Activated CD8-positive, alpha-beta T cell treated with anti-CD3 and anti-CD28 coated beads for 36 hours (primary cell): ENCODE measurements around the gene LRRC19. TPM values are rescaled to one million over a fixed set of nuclear protein-coding genes. Genes with fewer than 3 reads are reported as not detected.

Source experiments
- ATAC-seq: fragments of 200-7000 bp; cut with Tn5 transposase; one replicate; pipeline ENCODE4 v1.10.0; 2021; ENCODE audit warnings: mild to moderate bottlenecking, moderate library complexity
- CTCF ChIA-PET: fragments of 350-600 bp; sonication (Branson Sonifier 250); formaldehyde crosslinking; loops from one replicate; lab custom pipeline; 2021; ENCODE audit warnings: antibody characterized with exemption; lab: Charles Lee
- POLR2A ChIA-PET: fragments of 350-600 bp; sonication (Branson Sonifier 250); formaldehyde crosslinking; loops from one replicate; lab custom pipeline; 2021; ENCODE audit warnings: antibody characterized with exemption; lab: Charles Lee
- DNase-seq: peaks from one replicate; pipeline ENCODE4 v3.0.0-alpha.2; 2020
- H3K27ac Mint-ChIP-seq: one replicate; pipeline ENCODE4 v1.8.0; 2021; ENCODE audit warnings: mild to moderate bottlenecking, mixed read lengths
- H3K27me3 Mint-ChIP-seq: one replicate; pipeline ENCODE4 v1.8.0; 2021; ENCODE audit warnings: mixed read lengths
- H3K36me3 Mint-ChIP-seq: one replicate; pipeline ENCODE4 v1.8.0; 2021; ENCODE audit warnings: low read depth, mixed read lengths
- H3K4me1 Mint-ChIP-seq: one replicate; pipeline ENCODE4 v1.8.0; 2021; ENCODE audit warnings: low read depth, mixed read lengths
- H3K4me3 Mint-ChIP-seq: one replicate; pipeline ENCODE4 v1.8.0; 2021; ENCODE audit warnings: mild to moderate bottlenecking, moderate library complexity, mixed read lengths
- H3K9me3 Mint-ChIP-seq: one replicate; pipeline ENCODE4 v1.8.0; 2021; ENCODE audit warnings: mixed read lengths
- intact Hi-C: fragments of 100-400 bp; cut with micrococcal nuclease; formaldehyde crosslinking; loops from one replicate; pipeline ENCODE4 v1.10.0; 2022
- total RNA-seq, 2 experiments: library from RNA; stranded (reverse); gene quantifications; one replicate each; pipeline ENCODE4 v1.2.3, GENCODE V29; 2021
- TF ChIP-seq, protein P1 (sequence below): fragments of 200-600 bp; IDR thresholded peaks from one replicate; pipeline ENCODE4 v1.8.0; 2022; ENCODE audit warnings: antibody characterized with exemption, mild to moderate bottlenecking

The LRRC19 gene
- total RNA-seq, 2 experiments from 2014 or later: not detected

DNA sequence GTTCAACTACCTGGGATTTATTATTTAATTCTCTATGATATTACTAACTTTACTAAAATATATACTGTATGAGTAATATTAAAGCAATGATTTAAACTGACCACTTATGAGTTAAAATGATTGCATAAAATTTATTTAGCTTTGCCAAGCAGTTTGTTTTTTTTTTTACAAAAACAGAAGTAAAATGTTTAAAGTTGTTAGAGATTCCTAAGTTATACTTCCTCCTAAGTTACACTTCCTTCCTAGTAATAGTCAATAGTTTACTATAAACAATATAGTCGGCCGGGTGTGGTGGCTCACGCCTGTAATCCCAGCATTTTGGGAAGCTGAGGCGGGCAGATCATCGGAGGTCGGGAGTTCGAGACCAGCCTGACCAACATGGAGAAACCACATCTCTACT, 23.7 kb upstream of the LRRC19 start:
- CTCF ChIA-PET: interaction anchor here (1.9 kb wide), 1 partner anchor 248 kb away, joined by 9 read pairs; no protein-coding TSS in a partner anchor
- Mint-ChIP-seq H3K9me3 (no peaks in the 10 kb centered on the region), H3K27ac (no peak overlapping the region), H3K36me3 (peaks cover 10% of the 10 kb centered on the region), H3K4me1 (no peaks in the 10 kb centered on the region), H3K4me3 (no peak overlapping the region), H3K27me3 (no peaks in the 10 kb centered on the region)
- ATAC-seq (no peak), DNase-seq (no peak)
- intact Hi-C loops: no loop called here
- POLR2A ChIA-PET: no interaction called here
- TF ChIP-seq, protein P1, sequence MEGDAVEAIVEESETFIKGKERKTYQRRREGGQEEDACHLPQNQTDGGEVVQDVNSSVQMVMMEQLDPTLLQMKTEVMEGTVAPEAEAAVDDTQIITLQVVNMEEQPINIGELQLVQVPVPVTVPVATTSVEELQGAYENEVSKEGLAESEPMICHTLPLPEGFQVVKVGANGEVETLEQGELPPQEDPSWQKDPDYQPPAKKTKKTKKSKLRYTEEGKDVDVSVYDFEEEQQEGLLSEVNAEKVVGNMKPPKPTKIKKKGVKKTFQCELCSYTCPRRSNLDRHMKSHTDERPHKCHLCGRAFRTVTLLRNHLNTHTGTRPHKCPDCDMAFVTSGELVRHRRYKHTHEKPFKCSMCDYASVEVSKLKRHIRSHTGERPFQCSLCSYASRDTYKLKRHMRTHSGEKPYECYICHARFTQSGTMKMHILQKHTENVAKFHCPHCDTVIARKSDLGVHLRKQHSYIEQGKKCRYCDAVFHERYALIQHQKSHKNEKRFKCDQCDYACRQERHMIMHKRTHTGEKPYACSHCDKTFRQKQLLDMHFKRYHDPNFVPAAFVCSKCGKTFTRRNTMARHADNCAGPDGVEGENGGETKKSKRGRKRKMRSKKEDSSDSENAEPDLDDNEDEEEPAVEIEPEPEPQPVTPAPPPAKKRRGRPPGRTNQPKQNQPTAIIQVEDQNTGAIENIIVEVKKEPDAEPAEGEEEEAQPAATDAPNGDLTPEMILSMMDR: no peak

DNA sequence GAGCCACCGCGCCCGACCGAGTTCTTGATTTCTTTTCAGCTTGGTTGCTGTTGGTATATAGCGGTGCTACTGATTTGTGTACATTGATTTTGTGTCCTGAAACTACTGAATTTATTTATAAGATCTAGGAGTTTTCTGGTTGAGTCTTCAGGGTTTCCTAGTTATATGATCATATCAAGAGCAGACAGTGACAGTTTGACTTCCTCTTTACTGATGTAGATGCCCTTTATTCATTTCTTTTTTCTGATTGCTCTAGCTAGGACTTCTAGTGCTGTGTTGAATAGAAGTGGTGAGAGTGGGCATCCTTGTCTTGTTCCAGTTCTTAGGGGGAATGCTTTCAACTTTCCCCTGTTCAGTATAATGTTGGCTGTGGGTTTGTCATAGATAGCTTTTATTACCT, 17.4 kb upstream of the LRRC19 start:
- Mint-ChIP-seq H3K36me3 (peaks cover 31% of the 10 kb centered on the region), H3K27me3 (no peaks in the 10 kb centered on the region), H3K4me3 (no peak overlapping the region), H3K9me3 (no peaks in the 10 kb centered on the region), H3K4me1 (no peaks in the 10 kb centered on the region), H3K27ac (no peak overlapping the region)
- ATAC-seq (no peak), DNase-seq (no peak)
- CTCF ChIA-PET: no interaction called here
- TF ChIP-seq, protein P1: no peak
- intact Hi-C loops: no loop called here
- POLR2A ChIA-PET: no interaction called here

DNA sequence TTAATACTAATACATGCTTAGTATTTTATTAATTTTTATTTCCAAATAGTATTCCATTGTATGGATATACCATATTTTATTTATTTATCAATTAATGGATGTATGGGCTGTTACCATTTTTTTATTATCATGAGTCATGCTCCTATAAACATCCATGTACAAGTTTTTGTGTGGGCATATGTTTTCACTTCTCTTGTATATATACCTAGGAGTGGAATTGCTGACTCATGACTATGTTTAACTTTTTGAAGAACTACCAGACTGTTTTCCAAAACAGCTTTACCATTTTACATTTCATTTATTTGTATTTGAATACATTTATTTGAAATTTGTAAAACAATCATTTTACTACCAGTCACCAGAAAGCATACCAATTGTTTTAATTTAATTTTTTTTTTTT, 14.1 kb upstream of the LRRC19 start:
- Mint-ChIP-seq H3K27me3 (no peaks in the 10 kb centered on the region), H3K9me3 (no peaks in the 10 kb centered on the region), H3K27ac (no peak overlapping the region), H3K4me3 (no peak overlapping the region), H3K4me1 (no peaks in the 10 kb centered on the region), H3K36me3 (peaks cover 27% of the 10 kb centered on the region)
- CTCF ChIA-PET: interaction anchor here (2.6 kb wide), 1 partner anchor 13 kb away, joined by 10 read pairs; no protein-coding TSS in a partner anchor
- ATAC-seq: no peak
- intact Hi-C loops: no loop called here
- DNase-seq: no peak
- POLR2A ChIA-PET: interaction anchor here (0.6 kb wide), 1 partner anchor 583 kb away, joined by 3 read pairs; no protein-coding TSS in a partner anchor
- TF ChIP-seq, protein P1: no peak

DNA sequence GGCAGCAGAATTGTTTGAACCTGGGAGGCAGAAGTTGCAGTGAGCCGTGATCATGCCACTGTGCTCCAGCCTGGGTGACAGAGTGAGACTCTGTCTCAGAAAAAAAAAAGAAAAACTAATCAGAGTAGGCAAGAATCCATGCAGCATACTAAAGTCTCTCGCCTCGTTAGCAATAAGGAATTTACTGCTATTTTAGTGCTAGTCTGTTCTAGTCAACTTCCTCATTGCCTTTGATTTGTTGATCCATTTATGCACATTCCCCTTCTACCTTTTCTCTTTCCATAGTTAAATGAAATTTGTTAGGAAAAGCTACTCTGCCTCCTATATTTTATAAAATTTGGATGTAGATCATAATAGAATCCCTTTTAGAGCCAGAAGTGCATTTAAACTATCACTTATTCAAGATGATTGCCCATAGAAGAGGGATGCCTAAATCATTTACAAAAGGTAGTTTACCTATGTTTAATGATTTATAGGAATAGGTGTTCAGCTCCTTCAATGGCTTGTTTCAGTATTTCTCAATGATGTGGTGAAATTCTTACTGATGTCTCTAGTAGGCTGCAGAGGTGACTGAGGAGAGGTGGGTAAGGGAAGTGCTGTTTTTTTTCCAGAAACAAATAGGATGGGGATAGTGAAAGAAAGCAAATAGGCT, 1.9 kb downstream of the LRRC19 start:
- H3K27ac Mint-ChIP-seq: no peak overlapping the region
- H3K4me3 Mint-ChIP-seq: no peak overlapping the region
- no peaks in the 10 kb centered on the region for H3K27me3 Mint-ChIP-seq
- ChIA-PET CTCF (no interaction called here), POLR2A (no interaction called here)
- H3K9me3 Mint-ChIP-seq: no peaks in the 10 kb centered on the region
- H3K4me1 Mint-ChIP-seq: no peaks in the 10 kb centered on the region
- H3K36me3 Mint-ChIP-seq: peaks cover 1% of the 10 kb centered on the region
- DNase-seq (no peak), ATAC-seq (no peak)
- intact Hi-C loops: no loop called here
- TF ChIP-seq, protein P1: no peak

DNA sequence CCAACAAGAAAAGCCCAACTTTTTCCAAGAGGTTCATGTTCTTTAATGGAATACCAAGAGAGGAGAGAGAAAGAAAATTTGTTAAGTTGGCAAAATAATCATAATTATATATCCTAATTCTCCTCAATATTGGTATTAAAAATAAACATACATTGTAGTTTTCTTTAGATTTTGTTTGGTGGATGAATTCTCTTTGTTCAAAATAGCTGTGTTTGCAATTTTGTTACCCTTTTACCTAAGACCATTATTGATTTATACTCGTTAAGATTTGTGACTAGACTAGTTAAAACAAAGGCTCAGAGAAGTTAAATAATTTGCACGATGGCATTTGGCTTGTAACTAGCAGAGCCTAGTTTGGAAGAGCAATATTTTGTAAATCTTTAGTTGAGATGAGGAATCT, 9.7 kb downstream of the LRRC19 start:
- Mint-ChIP-seq H3K4me3 (no peak overlapping the region), H3K27ac (no peak overlapping the region), H3K27me3 (no peaks in the 10 kb centered on the region), H3K36me3 (peaks cover 2% of the 10 kb centered on the region), H3K9me3 (no peaks in the 10 kb centered on the region), H3K4me1 (no peaks in the 10 kb centered on the region)
- intact Hi-C loops: no loop called here
- TF ChIP-seq, protein P1: no peak
- CTCF ChIA-PET: no interaction called here
- POLR2A ChIA-PET: no interaction called here
- DNase-seq: no peak
- ATAC-seq: no peak
